GM18867 (cell line): ENCODE data around the gene PRICKLE2.

Source experiments
- ATAC-seq: cut with Tn5 transposase; IDR thresholded peaks from one replicate; pipeline ENCODE4 v1.9.1; 2021; ENCODE audit warnings: mild to moderate bottlenecking, moderate library complexity; ENCODE audit not compliant: unreplicated experiment

PRICKLE2 gene

DNA sequence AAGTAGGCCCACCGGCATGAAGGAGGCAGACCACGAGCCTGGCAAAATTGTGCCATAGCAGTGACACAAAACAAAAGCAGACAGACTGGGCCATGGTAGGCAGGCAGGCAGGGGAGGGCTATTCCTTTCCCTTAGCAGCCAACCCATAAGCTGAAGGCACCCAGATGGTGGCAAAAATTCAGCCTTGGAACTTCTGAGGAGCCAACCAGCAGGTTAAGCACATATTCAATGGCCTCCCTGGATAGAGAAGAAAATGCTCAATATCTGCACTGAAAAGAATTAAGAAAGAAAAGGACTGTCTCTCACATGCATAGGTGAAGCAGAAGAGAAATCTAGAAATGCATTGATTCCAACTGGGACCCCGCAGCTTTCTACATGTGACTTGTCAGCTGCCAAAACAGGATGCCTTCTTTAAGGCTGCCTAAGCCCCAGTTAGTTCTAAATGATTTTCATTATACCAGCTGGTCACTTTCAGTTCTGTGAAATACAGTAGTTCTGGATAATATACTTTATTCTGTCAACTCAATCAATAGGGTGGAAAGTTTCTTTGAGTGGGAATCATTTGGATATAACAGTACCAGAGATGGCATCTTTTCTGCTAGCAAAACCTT is 2.7 kb downstream of the PRICKLE2 start:
- no peak for ATAC-seq

DNA sequence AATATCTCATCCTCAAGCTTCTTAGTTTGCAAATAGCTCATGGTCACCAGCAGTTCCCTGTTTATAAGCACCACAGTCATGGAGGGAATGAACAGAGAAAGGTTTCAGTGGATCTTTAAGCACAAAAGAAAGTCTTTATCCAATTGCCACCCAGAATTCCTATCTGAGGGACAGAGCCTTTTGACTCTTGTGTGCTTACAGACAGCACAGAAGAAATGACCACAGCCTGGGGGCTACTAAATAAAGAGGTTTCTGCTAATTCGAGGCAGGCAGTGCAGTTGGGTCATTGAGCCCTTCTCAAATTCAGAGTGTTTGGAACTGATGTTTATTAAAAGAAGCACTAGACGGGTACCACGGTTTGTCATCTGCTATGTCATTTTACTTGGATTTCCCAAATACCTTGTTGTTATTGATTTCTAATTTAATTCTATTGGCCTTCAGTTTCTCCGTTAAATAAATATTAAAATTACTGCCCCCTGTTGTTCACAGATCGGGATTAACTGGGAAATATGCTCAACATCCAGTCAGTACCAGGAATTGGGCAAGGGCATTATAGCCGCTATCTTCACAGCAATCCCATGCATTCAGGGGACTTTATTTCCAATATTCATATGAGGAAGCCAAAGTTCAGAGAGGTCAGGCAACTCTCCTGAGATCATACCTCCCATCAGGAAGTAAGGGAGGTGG is 3.6 kb downstream of the PRICKLE2 start:
- no peak for ATAC-seq

DNA sequence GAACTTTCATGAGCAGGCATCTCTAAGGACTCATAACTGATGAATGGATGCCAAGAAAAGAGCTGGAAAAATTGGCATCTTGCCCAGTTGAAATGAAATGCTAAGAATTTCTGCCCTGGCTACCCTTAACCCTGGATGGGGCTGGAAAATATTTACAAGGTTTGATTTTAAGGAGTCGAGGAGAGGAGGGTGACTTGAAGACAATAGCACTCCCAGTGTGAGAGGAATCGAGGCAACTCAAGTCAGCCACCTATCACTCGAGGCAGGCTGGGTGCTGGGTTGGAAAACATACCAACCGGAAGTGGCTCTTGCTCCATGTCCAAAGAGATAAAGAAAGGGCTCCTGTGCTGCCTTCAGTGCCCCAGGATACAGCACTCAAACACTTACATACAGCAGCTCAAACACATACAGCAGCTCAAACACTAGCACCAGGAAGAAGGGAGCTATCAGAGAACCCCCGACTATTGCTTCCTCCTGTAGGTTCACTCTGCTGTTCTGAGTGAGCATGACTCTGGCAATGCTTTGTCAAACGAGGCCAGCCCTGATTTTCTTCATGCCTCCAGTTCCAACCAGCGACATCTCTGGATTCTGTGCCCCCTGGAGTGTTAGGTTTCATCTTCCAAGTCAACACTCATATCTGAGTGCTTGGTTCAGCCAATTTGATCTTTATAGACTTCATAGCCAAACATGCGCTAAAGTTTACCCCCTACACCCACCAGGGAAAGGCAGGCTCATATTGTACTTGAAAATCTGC is 4.9 kb downstream of the PRICKLE2 start:
- no peak for ATAC-seq

DNA sequence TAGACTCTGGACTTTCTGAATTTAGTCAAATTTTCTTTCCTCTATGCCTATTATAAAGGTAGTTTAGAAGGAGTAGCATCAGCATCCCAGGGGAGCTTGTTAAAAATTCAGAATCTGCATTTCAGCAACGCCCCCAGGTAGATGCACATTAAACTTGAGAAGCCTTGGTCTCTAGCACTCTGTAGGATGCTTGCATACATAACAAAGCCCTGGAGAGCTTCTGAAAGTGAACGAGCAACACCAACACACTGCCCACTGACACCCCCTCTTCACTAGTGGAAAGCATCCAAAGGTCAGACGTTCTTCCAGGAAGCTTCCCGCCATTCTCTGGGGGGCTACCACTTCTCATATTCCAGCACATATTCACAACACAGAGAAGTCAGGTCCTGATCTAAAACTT is 6.5 kb downstream of the PRICKLE2 start:
- ATAC-seq, result no peak

DNA sequence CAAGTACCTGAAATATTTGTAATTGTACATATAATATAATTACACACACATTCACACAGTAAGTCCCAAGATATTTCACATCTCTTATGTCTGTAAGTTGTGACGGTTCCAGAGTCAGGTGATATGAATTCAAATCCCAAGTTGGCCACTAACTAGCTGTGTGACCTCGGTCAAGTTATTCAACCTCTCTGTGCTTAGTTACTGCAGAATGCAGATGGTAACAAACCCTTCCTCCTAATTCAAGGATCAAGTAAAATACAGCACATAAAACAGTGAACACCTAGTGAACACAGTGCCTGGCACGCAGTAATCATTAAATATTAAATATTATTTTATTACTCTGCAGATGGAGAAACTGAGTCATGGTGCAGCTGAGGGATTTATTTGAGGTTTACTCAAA is 6.9 kb downstream of the PRICKLE2 start:
- no peak for ATAC-seq

DNA sequence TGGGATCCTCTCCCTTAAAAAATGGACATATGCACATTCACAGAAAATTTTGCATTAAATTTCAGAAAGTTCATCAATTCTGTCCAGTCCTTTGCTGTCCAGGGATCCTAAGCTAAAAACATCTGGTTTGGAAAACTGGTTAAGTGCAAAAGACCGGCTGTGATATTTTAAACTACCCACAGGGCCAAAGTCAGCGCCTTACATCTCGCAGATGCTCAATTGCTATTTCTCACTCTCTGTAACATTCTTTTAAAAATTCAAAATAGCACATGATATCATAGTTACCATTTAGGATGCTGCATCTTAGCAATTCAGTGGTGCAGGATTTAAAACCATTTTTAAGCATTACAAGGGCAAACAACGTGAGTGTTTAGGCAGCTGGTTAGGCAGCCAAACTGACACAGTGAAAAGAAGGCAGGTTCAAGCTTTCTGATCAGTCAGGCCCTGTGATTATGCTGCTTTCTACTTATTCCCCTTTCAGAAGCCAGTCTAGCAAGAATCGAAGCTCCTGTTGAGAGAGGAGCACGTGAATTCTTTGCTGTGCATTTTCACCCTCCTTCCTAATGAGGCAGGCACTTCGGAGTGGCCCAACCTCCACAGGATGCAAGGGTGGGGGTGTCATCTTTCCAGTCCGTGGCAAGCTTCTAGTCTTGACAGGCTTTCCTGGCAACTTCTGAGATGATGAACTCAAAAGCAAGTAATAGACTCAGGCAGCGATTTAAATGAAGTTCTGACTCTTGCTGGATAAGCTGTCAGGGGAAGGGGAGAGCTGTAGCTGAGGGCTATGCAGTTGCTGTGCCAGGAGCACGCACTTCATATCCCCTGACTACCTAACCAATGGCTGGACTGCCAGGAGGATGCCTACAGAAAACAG is 8.8 kb downstream of the PRICKLE2 start:
- ATAC-seq, result no peak

DNA sequence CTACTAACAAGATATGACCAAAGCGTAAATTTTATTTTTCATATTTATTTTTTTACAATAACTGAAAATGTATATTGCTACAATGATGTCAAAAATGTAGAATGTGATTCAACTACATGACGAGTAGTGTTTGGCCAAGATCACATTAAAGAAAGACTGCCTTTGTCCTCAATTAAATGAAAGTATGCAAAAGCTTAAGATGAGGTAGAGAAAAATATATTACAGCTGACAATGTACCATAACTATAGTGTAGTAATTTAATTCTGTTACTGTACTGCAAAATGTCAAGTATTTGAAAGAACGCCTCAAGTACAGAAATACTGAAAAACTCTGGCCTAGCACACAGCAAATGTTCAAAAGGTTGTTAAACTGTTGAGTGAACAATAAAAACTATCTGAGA is 9.7 kb downstream of the PRICKLE2 start:
- ATAC-seq, result no peak

DNA sequence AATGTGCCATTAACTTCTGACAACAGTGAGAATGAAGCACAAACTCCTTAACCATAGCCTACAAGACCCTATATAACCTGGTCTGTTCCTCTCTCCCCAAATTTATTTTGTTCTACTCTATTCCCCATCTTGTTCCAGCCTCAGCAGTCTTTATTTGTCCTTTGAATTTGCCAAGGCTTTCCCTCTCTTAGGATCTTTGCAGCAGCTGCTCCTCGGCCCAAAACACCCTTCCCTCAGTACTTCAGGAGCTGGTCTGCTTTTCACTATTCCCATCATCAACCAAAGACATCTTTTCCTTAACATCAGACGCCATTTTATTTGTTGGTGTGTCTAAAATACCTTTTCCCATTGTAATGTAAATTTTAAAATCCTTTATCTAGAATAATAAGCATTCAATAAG is 10.2 kb downstream of the PRICKLE2 start:
- no peak for ATAC-seq

DNA sequence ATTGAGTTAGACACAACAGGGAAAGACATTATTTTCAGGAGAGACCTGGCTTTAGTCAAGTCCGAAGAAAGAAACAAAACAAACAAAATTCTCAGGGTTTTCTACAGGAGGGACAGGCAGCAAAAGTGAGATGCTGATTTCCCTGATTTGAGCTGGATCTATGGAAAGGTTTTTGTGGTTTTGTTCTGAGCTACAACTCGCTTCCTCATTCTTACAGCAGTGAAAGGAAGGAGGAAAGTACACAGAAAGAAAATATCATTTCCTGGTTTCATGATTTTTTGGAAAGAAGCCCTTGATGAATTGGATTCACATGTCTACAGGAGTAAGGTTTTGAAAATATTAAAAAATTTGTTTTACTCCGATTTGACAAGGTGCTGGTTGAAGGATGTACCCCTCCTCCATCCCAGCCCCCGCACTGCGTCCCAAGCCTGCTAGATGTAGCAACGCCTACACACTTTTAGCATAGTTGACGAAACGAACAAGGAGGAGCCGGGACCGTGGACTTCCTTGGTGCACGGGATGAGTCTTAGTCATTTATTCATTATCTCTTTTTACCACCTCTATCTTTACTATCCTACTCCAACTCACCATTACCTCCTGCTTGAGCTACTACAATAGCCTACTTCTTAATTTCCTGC is 10.8 kb downstream of the PRICKLE2 start:
- no peak for ATAC-seq

DNA sequence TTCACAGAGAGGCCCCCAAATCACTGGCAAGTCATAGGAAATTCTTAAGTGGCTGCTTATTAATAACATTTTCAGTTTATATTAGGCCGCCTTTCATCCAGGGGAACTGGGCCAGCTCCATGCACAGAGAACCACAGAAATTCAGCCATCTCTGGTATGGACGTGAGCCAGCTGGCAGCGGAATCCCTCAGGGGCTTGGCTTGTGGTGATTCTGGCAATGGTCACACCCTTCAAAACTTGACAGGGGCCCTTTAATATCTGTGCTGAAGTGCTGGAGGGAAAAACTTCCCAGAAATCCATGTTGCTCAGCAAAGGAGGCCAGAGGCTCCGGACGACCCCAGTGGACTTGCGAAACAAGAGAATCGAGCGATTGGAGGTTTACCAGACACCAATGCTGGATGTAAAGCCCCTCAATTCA is 11.3 kb downstream of the PRICKLE2 start:
- no peak for ATAC-seq

DNA sequence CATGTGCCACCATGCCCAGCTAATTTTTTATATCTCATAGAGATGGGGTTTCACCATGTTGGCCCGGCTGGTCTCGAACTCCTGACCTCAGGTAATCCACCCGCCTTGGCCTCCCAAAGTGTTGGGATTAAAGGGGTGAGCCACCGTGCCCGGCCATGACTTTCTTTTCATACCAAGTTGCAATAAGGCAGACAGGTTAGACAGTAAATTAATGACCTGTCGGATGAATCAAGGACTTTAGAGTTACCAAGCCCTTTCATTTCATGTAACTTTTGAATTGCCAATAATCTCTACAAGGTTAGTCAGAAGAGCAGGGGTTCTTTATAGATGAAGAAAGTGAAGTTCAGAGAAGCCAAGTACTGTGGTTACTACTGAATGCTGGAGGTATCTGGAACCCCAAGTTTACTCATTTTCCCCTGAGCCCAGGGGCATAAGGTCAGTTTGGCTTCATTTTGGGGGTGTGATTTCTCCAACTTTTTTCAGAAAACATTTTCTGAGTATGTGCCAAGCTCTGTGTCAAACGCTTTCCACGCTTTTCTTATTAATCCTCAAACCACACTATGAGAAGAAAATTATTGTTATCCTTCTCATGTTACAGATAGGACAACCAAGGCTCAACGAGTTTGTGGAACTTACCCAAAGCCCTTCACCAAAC is 11.9 kb downstream of the PRICKLE2 start:
- no peak for ATAC-seq

DNA sequence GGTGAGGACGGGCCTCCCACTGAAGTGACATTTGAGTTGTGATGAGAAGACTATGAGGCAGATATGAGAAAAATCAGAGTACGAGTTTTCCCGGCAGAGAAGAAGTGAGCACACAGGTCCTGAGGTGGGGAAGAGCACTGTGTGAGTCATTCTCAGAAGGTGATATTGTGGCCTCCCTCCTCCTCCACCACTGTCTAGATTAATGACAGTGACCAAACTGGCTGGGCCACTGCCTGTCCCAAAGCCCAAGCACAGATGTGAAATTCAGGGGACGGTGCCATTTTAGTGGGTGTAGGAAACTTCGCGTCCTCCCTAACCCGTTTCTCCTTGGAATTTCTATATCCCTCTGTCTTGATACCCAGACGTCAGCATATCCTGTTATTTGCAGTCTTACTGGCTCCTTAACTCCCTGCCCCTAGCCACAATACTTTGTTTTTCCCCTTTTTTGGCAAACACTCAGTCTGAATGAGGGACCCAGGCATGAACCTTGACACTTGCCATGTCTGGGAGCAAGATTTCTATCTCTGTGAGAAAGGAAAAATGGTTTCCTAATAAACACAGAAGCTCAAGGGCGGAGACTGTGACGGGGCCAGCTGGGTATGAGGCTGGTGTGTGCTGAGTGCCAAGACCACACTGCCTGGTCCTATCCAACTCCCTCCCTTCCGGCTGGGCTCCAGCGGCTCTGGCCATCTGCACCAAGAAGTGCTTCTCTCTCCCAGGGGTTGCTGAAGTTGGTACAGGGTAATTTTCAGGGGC is 15.2 kb downstream of the PRICKLE2 start:
- ATAC-seq, result no peak

DNA sequence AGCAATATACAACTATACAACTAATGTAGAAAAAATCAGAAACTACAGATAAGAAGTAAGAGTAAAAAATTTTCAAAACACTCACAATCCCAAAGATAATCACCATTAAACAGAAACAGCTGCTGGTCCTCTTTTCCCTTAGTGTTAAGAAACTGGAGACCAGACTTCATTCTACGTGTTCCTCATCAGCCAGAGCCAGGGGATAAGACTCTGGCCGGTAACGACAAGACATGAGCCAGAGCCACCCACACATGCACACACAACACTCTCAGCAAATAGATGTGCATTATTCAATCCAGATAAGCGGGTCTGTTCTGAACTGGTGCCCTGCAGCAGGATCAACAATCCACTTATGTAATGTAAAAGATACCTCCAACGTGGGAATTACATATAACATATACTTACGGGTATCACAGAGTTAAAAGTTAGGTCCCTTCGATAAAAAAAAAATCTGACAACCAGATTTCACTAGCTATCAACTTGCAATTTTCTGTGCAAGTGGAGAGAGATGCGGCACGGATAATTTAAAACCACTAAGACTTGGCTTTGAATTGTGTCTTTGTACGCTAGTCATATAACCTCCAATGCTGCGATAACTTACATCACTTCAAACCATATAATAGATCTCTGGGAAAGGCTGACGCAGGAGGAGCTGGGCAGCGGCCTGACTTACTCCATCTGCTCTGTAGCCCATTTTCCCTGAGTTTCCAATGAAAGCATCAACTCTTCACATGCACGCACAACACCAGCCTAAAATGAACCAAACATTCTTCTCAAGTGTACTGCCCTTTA is 17.8 kb downstream of the PRICKLE2 start:
- no peak for ATAC-seq

DNA sequence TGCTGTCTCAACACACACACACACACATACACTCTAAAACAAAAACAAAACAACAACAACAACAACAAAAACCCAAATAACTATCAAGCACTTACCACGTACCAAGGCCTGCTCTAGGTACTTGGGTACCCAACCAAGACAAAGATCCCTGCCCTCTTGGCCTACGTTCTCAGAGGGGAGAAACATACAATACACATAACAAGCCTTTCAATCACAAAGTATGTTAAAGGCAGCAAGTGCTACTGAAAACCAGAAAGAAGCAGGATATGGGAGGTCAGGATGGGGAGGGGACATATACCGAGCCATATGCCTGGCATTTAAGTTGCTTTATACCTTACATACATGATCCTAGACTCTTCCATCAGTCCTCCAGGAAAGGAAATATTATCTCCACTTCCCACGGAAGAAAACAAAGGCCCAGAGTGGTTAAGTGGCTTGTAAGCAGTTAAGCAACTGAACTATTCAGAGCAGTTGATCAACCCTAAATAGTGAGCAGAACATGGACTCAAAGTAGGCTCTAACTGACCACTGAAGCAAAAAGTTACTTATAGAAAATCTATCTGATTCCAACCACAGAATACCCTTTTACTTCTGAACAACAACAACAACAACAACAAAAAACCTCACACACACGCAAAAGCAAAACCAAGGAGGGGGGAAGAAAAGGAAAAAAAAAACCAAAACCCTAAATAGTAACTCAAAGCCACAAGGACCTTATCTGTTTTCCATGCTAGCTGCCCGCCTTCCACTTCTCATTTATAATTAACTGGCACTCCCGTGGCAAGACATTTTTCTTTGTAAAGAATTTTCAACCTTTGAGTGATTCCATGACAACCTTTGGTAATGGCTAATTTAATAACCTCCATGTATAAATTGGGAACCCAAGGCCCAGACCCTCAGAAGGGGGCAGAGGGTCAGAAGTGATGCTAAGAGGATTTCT is 21.0 kb downstream of the PRICKLE2 start:
- no peak for ATAC-seq

DNA sequence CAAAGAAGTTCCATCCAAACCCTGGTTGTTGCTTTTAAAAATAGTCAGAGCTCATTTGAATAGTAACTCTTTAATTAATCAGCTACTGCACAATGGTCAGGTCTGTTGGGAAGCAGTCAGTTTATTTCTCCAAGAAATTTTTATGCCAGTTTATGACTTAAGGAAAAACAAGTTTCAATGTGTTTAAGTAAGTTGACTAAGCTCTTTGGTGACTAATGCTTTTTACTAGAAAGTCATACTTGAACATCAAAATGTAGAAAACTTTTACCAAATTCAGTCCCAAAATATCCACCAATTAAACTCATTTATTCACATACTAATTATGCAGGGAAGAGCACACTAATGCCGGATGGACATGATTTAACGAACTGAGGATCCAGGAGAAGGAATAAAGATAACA is 22.1 kb downstream of the PRICKLE2 start:
- no peak for ATAC-seq

DNA sequence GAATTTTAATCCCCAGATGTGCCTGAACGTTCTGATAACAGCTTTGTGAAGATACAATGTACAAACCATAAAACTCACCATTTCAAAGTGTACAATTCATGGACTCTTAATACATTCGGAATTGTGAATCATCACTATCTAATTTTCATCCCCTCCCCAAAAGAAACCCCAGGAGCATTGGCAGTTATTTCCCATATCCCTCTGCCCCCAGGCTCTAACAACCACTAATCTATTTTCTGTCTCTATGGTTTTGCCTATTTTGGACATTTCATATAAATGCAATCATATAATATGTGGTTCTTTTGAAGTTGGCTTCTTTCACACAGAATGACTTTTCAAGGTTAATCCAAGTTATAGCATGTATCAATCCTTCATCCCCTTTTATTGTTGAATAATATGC is 25.3 kb downstream of the PRICKLE2 start:
- no peak for ATAC-seq

DNA sequence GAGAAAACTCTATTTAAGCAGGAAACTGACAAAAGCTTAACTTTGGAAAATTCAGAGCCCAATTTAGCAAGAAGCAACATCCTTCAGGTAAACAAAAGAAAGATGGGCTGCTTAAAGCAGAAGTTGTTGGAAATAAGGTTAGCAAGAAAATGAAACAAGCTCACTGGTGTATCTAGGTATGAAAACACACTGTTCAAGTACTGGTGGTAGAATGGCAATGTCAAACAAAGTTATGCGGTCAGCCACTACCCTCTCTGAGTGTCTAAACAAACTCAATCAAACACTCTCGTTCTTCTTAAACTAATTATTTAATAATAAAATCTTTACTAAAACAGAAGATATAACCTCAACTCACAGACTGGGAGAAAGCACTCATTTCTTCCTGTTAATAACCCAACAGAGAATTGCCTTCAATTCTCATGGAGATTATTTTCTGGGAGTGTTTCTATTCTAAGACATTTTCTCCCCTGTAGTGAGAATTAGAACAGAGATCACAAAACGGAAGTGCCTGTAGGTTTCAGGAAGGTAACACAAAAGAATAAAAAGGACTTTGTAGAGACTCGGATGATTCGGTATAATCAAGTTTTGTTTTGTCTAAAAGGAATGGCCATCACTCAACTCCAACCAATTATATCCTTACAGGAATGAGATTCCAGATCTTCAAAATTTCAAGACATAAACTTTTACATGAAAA is 28.9 kb downstream of the PRICKLE2 start:
- ATAC-seq, result no peak
